K562 (cell line): ENCODE measurements around the gene TNIK.

ENCODE experiments used
- CHD4 ChIP-seq: fragments of 200-600 bp; sonication (generic); IDR thresholded peaks from 3 replicates; pipeline ENCODE4 v1.6.1; 2012; ENCODE audit warnings: low read depth, mild to moderate bottlenecking, mixed read lengths, low read length, inconsistent platforms; ENCODE audit not compliant: insufficient read depth, insufficient replicate concordance, poor library complexity, severe bottlenecking
- NFIX ChIP-seq: fragments of 250-450 bp; sonication (Bioruptor Pico); IDR thresholded peaks from 2 replicates; pipeline ENCODE4 v1.4.0; 2020; ENCODE audit warnings: low read depth, mild to moderate bottlenecking, moderate library complexity
- NR4A1 ChIP-seq, 2 experiments: fragments of 250-450 bp in 1 of 2; fragments of 450-650 bp in 1 of 2; sonication (Bioruptor Pico) in 1 of 2; IDR thresholded peaks; 2 replicates each; pipeline versions ENCODE4 v1.4.0 to v1.6.1; 2016 to 2020; ENCODE audit warnings: mild to moderate bottlenecking in 2 of 2, missing compliant biosample characterization in 1 of 2, missing genetic modification characterization in 1 of 2, moderate library complexity in 1 of 2
- SIN3A ChIP-seq, 2 experiments: fragments of 150-350 bp in 1 of 2; IDR thresholded peaks; 2 replicates each; pipeline ENCODE4 v1.6.1; 2011 to 2016; ENCODE audit warnings: borderline replicate concordance in 2 of 2, low read depth in 2 of 2, low read length in 2 of 2, mild to moderate bottlenecking in 2 of 2, moderate library complexity in 2 of 2; ENCODE audit not compliant: control insufficient read depth in 1 of 2
- USF1 ChIP-seq: sonication (generic); formaldehyde crosslinking; IDR thresholded peaks from 2 replicates; pipeline ENCODE4 v1.9.0; 2022; ENCODE audit warnings: mild to moderate bottlenecking, missing genetic modification reagents
- ZNF121 ChIP-seq: sonication (generic); formaldehyde crosslinking; conservative IDR thresholded peaks from 2 replicates; pipeline ENCODE4 v1.8.0; 2022; ENCODE audit warnings: missing genetic modification reagents
- ZNF444 ChIP-seq: fragments of 250-450 bp; sonication (Bioruptor Pico); IDR thresholded peaks from 2 replicates; pipeline ENCODE4 v1.4.0; 2020; ENCODE audit warnings: mild to moderate bottlenecking, moderate library complexity
- TF ChIP-seq, protein P1 (sequence below): fragments of 250-450 bp; sonication (Bioruptor Pico); IDR thresholded peaks from 2 replicates; pipeline ENCODE4 v1.8.0; 2021; ENCODE audit warnings: borderline replicate concordance, mild to moderate bottlenecking, moderate library complexity; ENCODE audit not compliant: poor library complexity, severe bottlenecking

GRCh38 chr3:171283183-171283847, 176.9 kb downstream of the TNIK start:
- TF ChIP-seq ZNF121 = no peak
- no peak for TF ChIP-seq NFIX (CRISPR knock-in tag)
- no peak for TF ChIP-seq CHD4
- no peak for TF ChIP-seq USF1 (CRISPR knock-in tag)
- TF ChIP-seq, protein P1, sequence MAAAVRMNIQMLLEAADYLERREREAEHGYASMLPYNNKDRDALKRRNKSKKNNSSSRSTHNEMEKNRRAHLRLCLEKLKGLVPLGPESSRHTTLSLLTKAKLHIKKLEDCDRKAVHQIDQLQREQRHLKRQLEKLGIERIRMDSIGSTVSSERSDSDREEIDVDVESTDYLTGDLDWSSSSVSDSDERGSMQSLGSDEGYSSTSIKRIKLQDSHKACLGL (CRISPR knock-in tag) = no peak
- TF ChIP-seq ZNF444 (CRISPR knock-in tag) = no peak
- TF ChIP-seq SIN3A (IDR thresholded peaks at IDR 0.05; ENCODE audit: borderline replicate concordance in 2 of 2, control insufficient read depth in 1 of 2, low read depth in 2 of 2, low read length in 2 of 2) = no peak
- no peak for TF ChIP-seq NR4A1 (CRISPR knock-in tag; IDR thresholded peaks at IDR 0.05)
- TF ChIP-seq NR4A1 (tag; IDR thresholded peaks at IDR 0.05) = no peak
